Stimulated activated CD4-positive, alpha-beta T cell treated with anti-CD3 and anti-CD28 coated beads, Interleukin-15, amount 100 ng/mL, for 24 hours (primary cell): ENCODE measurements around the gene CFAP46.
"Not testable (repeated sequence)": the region's sequence is repeated elsewhere in the genome, so short reads cannot be mapped to it uniquely, and the experiment has no call there.

Source experiments
- DNase-seq: peaks from one replicate; pipeline ENCODE4 v3.0.0-alpha.2; 2020

Gene CFAP46

GRCh38 chr10:132860532-132860931, 81.8 kb downstream of the CFAP46 start:
- no peak for DNase-seq

DNA sequence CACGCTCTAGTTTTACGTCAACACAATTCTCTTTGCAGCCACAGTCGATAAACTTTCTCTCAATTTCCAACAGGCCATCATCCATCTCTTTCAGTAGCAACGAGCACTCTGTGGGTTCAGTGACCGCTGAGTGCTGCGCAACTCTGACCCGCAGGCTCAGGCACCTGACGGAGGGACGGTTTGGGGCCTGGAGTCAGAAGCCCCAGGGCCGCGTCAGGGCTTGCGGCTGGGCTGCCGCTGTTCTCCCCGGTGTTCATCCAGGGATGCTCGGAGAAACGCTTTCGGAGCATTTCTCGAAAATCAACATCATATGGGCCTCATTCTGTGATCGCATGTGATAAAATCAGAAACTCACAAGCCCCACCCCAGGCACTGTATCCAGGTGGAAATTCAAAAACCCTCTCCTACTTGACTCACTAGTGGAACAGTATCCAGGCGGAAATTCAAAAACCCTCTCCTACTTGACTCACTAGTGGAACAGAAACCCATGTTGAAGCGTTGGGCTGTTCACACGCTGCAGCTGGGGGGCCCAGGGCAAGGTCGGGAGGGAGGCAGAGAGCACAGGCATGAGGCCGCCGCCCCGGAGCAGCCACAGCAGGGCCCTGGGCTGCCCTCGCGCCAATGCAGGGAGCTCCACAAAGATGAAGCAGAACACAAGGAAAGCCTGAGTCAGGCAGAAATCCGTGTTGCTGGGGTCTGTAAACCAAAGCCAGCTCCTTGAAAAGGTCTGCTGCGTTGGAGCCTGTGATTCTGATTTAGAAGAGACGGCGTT, 83.1 kb downstream of the CFAP46 start:
- no peak for DNase-seq

- DNase-seq: no peak
Measured at GRCh38 chr10:132858121-132859081, 84.0 kb downstream of the CFAP46 start.

DNA sequence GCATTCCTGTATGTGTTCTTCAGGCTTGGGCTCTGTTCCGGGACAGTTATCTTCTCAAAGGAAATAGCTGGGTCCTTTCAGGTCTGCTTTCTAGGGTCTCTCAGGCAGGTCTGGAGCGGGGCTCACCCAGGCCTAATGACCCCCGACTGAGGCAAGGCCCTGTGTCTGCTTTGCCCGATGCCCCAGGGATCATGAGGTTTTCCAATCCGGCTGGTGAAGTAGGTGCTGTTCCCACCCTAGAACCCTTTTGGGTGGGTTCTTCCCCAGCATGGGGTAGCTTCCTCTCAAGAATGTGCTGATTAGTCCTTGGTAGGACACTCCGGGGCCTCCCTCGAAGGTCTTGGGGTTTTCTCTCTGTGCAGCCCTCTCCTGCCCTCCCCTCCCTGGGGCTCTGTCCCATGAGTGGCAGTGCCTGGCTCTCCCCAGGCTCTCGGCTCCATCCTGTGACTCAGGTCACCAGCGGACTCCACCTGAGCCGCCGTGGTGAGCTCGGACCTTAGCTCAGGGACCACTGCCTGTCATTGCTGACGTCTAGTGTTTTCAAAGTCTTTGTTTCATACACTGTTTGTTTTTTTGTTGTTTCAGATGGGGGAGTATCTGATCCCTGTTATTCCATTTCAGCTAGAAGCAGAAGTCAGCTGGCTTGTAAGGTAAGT, 85.4 kb downstream of the CFAP46 start:
- DNase-seq: no peak

GRCh38 chr10:132855889-132856288, 86.5 kb downstream of the CFAP46 start:
- DNase-seq: no peak

DNA sequence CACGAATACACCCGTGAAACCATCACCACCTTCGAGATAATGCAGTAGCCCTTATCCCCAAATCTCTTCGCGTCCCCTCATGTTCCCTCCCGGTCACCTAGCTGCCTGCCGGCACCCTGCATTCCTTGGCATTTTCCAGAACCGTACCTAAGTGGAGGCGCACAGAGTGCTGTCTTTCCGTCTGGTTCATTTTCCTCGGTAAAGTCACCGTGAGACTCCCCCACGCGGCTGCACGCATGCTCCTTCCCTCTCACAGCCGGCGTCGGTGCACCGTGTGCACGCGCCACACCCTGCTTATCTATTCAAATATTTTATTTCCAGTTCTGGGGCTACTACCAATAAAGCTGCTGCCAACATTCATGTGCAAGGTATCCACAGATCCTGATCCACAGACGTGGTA, 90.9 kb downstream of the CFAP46 start:
- DNase-seq: no peak

DNA sequence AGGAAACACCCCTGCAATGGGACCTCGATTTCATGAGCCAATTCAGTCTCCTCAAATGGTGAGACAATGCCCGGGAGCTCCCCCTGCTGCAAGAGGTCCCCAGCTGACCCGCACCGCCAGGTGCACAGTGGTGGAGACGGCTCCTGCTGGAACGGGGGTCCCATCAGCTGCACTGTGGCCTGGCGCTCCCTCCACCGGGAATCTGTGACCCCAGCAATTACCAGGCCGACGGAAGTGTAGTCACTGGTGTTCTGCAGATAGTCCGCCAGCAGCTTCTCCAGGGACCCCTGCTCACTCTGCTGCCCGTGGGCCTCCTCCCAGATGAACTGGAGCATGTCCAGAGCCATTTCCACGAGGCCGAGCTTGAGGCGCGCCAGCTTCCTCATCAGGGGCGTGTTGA, 91.5 kb downstream of the CFAP46 start:
- DNase-seq: no peak

DNA sequence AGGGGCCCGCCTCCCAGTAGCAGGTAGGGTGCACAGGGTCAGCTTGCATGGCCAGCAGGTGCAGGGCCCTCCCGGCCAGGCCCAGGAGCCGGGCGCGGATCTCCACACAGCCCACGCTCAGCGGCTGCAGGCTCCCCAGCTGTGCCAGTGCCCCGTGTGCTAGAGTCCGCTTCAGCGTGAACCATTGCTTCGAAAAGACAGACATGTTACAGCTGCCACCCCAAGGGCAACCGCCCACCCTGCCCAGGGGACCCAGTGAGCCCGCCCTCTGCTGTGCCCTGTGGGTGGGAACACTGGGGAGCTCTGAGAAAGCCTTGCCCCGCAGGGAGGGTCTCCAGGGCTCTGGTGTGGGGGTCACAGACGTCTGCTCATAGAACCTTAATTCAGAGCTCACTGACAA, 92.1 kb downstream of the CFAP46 start:
- DNase-seq: no peak

DNA sequence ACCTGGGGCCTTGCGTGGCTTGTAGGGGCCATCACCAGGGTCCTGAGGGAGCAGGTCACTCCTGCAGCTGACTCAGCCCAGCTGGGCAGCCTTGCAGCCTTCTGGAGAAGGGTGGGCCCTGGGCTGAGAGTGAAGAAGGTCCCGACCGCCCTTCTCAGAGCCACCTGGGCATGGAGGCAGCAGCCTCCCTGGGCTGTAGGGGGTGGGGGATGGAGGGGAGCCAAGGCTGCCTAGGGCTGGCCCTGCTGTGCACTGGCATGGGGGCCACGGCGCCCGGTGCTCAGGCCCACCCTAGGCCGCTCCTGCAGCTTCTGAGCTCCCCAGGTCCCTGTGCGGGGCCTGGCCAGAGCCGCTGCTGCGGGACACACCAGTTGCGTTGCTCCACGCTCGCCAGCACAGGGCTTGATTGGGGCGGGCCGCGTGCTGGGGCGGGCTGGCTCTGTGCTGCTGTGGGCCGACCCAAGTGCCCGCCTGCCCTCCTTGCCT, 92.8 kb downstream of the CFAP46 start:
- DNase-seq: no peak

DNA sequence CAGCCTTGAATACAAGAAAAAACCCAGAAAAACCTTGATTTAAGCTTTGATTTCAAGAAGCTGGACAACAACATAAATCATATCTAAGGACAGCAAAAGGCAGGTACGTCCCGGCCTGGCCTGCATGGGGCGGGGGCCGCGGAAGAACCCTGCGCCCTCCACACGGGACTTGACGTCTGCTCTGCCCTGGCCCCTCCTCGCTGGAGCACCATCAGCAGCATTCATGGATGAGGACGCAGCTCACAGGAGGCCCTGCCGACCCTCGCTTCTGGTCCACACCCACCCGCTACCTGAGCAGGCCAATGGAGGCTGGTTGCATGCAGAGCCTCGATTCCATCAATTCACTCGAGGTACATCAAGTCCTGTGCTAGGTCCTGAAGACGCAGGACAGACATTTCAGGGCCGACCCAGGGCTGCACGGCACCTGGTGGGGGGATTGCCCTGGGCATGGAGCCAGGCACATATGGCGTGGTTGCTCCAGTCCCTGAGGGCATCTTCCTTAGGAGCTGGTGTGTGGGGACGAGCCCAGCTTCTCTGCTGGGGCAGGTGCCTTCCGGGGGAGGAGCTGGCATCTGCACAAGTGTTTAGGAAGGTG, 93.3 kb downstream of the CFAP46 start:
- DNase-seq: no peak

GRCh38 chr10:132848291-132848701, 94.1 kb downstream of the CFAP46 start:
- DNase-seq: no peak

GRCh38 chr10:132847856-132848255, 94.5 kb downstream of the CFAP46 start:
- no peak for DNase-seq

GRCh38 chr10:132847416-132847777, 95.0 kb downstream of the CFAP46 start:
- DNase-seq: no peak

DNA sequence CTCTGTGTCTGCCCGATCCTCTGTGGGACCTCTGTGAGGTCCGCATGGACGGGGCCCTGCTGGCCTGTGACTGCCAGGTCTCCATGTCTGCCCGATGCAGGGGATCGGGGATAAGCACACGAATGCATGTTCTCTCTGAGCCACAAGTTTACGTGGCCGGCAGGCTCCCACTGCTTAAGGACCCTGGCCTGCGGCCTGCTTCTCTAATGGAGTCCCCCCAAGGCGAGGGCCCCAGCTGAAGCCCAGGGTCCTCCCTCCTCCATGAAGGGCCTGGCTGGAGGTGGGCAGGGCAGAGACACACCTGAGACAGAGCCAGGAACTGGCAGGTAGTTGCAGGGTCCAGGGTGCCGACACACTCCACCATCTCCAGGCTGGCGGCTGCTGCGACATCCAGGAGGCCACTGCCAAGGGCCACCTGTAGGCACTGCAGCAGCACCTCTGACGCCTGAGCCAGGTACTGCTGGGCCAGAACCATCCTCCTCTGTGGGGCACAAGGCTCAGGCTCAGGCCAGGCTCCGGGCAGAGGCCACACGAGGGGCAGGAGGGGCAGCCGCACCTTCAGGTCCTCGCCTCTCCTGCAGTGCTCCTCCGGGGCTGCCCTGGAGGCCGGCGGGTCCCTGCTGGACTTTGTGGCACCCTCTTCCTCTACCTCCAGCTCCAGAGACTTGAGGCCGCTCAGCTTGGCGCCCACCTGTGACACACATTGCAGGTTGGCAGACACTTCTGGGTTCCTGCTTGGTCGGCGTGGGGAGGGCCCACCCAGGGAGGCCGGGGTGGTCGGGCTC, 95.5 kb downstream of the CFAP46 start:
- no peak for DNase-seq

DNA sequence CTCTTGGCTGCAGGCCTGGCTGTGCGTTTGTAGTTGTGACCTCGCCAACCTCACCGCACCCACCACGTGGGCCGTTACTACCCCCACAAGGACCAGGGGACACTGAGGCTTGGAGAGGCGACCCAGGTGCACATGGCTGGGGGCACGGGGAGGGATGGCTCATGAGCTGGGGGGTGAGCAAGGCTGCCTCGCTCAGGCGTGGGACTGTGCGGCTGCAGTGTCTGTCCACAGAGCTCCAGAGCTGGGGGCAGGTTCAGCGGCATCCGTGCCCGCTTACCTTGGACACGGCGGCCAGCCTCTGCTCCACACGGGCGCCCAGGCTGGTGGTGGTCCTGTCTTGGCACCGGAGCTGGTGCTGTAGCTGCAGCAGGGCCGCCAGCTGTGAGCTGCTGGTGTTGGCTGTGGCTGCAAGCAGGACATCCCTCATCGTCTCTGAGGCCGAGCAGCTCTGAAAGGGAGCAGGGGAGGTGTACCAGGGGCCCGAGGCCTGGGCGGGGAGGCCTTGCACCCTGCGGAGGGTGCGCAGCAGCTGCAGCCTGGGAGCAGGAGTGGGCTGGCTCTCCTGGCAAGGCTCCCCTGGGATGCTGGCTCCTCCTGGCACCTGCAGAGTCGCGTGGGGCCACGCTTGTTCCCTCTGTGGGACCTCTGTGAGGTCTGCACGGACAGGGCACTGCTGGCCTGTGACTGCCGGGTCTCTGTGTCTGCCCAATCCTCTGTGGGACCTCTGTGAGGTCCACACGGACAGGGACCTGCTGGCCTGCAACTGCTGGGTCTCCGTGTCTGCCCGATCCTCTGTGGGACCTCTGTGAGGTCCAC, 96.4 kb downstream of the CFAP46 start:
- DNase-seq: no peak

DNA sequence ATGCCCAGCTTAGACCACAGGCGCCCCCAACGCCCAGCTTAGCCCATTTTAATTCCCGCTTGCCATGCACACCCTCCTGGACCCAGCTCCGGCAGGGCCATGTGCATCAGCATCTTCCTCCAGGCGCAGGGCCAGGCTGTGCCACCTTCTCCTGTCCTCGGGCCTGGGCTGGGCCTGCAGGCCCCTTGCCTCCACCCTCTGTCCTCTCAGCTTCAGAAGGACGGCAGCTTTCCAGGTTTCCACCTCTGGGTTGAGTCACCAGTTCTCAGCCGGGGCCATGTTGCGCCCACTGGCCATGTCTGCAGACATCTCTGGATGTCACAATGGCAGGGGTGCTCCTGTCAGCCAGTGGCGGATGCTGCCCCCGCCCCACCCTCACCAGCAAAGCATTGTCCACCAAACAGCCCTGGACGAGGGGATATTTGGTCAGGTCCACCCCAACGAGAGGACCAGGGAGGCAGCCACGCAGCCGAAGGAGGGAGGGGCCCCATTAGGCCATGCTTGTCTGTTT, 97.3 kb downstream of the CFAP46 start:
- no peak for DNase-seq

- no peak for DNase-seq
Measured at GRCh38 chr10:132844069-132844809, 98.1 kb downstream of the CFAP46 start.

- not testable (repeated sequence) for DNase-seq
Measured at GRCh38 chr10:132843276-132843675, 99.1 kb downstream of the CFAP46 start.

DNA sequence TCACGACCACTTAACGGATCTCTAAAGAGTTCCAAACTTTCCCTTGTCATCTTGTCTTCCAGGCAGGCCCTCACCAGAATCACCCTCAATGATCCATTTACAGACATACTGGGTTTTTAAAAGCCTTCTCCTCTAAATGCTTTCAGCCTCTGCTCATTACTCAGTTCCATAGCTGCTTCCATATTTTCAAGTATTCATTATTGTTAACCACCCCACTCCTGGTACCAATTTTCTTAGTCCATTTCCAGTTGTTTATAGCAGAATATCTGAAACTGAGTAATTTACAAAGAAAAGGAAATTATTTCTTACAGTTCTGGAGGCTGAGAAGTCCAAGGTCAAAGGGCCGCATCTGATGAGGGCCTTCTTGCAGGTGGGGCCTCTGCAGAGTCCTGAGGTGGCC, 100.0 kb downstream of the CFAP46 start:
- no peak for DNase-seq

GRCh38 chr10:132841615-132841975, 100.8 kb downstream of the CFAP46 start:
- no peak for DNase-seq
